CD8-positive, alpha-beta memory T cell (primary cell): ENCODE data around the gene NR3C1. TPM values are rescaled to one million over a fixed set of nuclear protein-coding genes. Genes with fewer than 3 reads are reported as not detected.
"Not testable (repeated sequence)": the region's sequence is repeated elsewhere in the genome, so short reads cannot be mapped to it uniquely, and the experiment has no call there.

ENCODE experiments used
- CTCF ChIA-PET: fragments of 350-600 bp; sonication (Branson Sonifier 250); formaldehyde crosslinking; loops from one replicate; lab custom pipeline; 2021; ENCODE audit warnings: antibody characterized with exemption; lab: Charles Lee
- POLR2A ChIA-PET: fragments of 350-600 bp; sonication (Branson Sonifier 250); formaldehyde crosslinking; loops from one replicate; lab custom pipeline; 2021; ENCODE audit warnings: antibody characterized with exemption; lab: Charles Lee
- DNase-seq, 5 donors: peaks; one replicate each; pipeline versions ENCODE4 v3.0.0 to v3.0.0-alpha.2; 2020 to 2022; ENCODE audit warnings: mixed read lengths in 1 of 5
- H3K27ac ChIP-seq: one replicate; pipeline ENCODE4 v1.7.0; 2013; ENCODE audit warnings: low read depth, mild to moderate bottlenecking, low read length, moderate library complexity
- H3K27me3 ChIP-seq: 2 replicates; pipeline ENCODE4 v1.7.0; 2013; ENCODE audit warnings: low read length, mild to moderate bottlenecking; ENCODE audit not compliant: insufficient read depth, poor library complexity, severe bottlenecking
- H3K36me3 ChIP-seq: 2 replicates; pipeline ENCODE4 v1.7.0; 2013; ENCODE audit warnings: mild to moderate bottlenecking, low read length, moderate library complexity; ENCODE audit not compliant: insufficient read depth
- H3K4me1 ChIP-seq: 2 replicates; pipeline ENCODE4 v1.7.0; 2013; ENCODE audit warnings: mild to moderate bottlenecking, low read length, moderate library complexity; ENCODE audit not compliant: insufficient read depth
- H3K4me3 ChIP-seq: 2 replicates; pipeline ENCODE4 v1.7.0; 2013; ENCODE audit warnings: mild to moderate bottlenecking, low read length
- H3K9me3 ChIP-seq: 2 replicates; pipeline ENCODE4 v1.7.0; 2013; ENCODE audit warnings: mild to moderate bottlenecking, low read length
- H3K27ac Mint-ChIP-seq, 8 donors: one replicate each; pipeline ENCODE4 v1.8.0; 2020 to 2021; ENCODE audit warnings: mixed read lengths in 8 of 8, mild to moderate bottlenecking in 6 of 8, inconsistent platforms in 3 of 8, moderate library complexity in 3 of 8
- H3K27me3 Mint-ChIP-seq, 2 donors: one replicate each; pipeline ENCODE4 v1.8.0; 2020 to 2021; ENCODE audit warnings: mixed read lengths in 2 of 2, mild to moderate bottlenecking in 1 of 2, moderate library complexity in 1 of 2
- H3K36me3 Mint-ChIP-seq, 3 donors: one replicate each; pipeline ENCODE4 v1.8.0; 2020 to 2021; ENCODE audit warnings: mixed read lengths in 3 of 3, inconsistent platforms in 1 of 3, mild to moderate bottlenecking in 1 of 3
- H3K4me1 Mint-ChIP-seq, 3 donors: one replicate each; pipeline ENCODE4 v1.8.0; 2020 to 2021; ENCODE audit warnings: mixed read lengths in 3 of 3, inconsistent platforms in 1 of 3, mild to moderate bottlenecking in 1 of 3
- H3K4me3 Mint-ChIP-seq, 7 donors: one replicate each; pipeline ENCODE4 v1.8.0; 2020 to 2021; ENCODE audit warnings: mixed read lengths in 7 of 7, mild to moderate bottlenecking in 6 of 7, moderate library complexity in 4 of 7, inconsistent platforms in 2 of 7
- H3K9me3 Mint-ChIP-seq, 5 donors: one replicate each; pipeline ENCODE4 v1.8.0; 2020 to 2022; ENCODE audit warnings: mixed read lengths in 5 of 5, mild to moderate bottlenecking in 3 of 5, moderate library complexity in 2 of 5, inconsistent platforms in 1 of 5
- polyA plus RNA-seq: library from polyadenylated mRNA; unstranded; fragments of 300-500 nt; fragmentation: Illumina TruSeq; gene quantifications from one replicate; pipeline ENCODE4 v1.2.3, GENCODE V29; 2021
- total RNA-seq, 2 experiments: library from RNA; stranded (reverse); gene quantifications; one replicate each; pipeline ENCODE4 v1.2.3, GENCODE V29; 2021

Gene NR3C1
- total and polyA plus RNA-seq, 3 experiments from 2014 or later: 65.3 to 85.5 (median 66.5) TPM

- H3K4me3 ChIP-seq, DNase-seq, H3K27me3 Mint-ChIP-seq, POLR2A ChIA-PET, H3K36me3 ChIP-seq, H3K9me3 ChIP-seq, H3K9me3 Mint-ChIP-seq, H3K27ac ChIP-seq, H3K4me3 Mint-ChIP-seq, H3K4me1 ChIP-seq, H3K27me3 ChIP-seq, CTCF ChIA-PET: not testable (repeated sequence)
- peaks cover 2 to 33% (median 7%) of the 10 kb centered on the region in 3 donors for H3K36me3 Mint-ChIP-seq
- H3K4me1 Mint-ChIP-seq: peaks cover 72 to 96% (median 89%) of the 10 kb centered on the region in 3 donors
- H3K27ac Mint-ChIP-seq: peak overlapping the region in 6 of 8 donors; percentile 22 to 76 (median 44)
Observed at GRCh38 chr5:143322931-143323630, 80.4 kb downstream of the NR3C1 start.

- Mint-ChIP-seq H3K4me3 (no peak overlapping the region), H3K4me1 (peaks cover 67 to 93% (median 87%) of the 10 kb centered on the region in 3 donors), H3K36me3 (peaks cover 2 to 33% (median 4%) of the 10 kb centered on the region in 3 donors), H3K27ac (no peak overlapping the region), H3K9me3 (no peaks in the 10 kb centered on the region), H3K27me3 (no peaks in the 10 kb centered on the region)
- ChIA-PET POLR2A (no interaction called here), CTCF (no interaction called here)
- Histone ChIP-seq H3K27me3 (no peaks in the 10 kb centered on the region), H3K36me3 (no peaks in the 10 kb centered on the region), H3K27ac (no peak overlapping the region), H3K4me1 (peaks cover 11% of the 10 kb centered on the region), H3K9me3 (no peaks in the 10 kb centered on the region), H3K4me3 (no peak overlapping the region)
- DNase-seq: no peak
Observed at GRCh38 chr5:143322176-143322575, 81.3 kb downstream of the NR3C1 start.

GRCh38 chr5:143319437-143320227 is 83.9 kb downstream of the NR3C1 start:
- Histone ChIP-seq H3K27ac (no peak overlapping the region), H3K36me3 (peaks cover 5% of the 10 kb centered on the region), H3K4me3 (no peak overlapping the region), H3K9me3 (no peaks in the 10 kb centered on the region), H3K27me3 (no peaks in the 10 kb centered on the region), H3K4me1 (peaks cover 7% of the 10 kb centered on the region)
- no peaks in the 10 kb centered on the region for H3K9me3 Mint-ChIP-seq
- H3K27me3 Mint-ChIP-seq: no peaks in the 10 kb centered on the region
- DNase-seq: no peak
- ChIA-PET POLR2A (no interaction called here), CTCF (no interaction called here)
- H3K4me3 Mint-ChIP-seq: no peak overlapping the region
- peaks cover 57 to 93% (median 79%) of the 10 kb centered on the region in 3 donors for H3K4me1 Mint-ChIP-seq
- peak overlapping the region in 1 of 8 donors; percentile 40 for H3K27ac Mint-ChIP-seq
- peaks cover 0 to 30% (median 0%) of the 10 kb centered on the region in 3 donors for H3K36me3 Mint-ChIP-seq

- peaks cover 7% of the 10 kb centered on the region for H3K4me1 ChIP-seq
- Mint-ChIP-seq H3K4me1 (peaks cover 54 to 91% (median 79%) of the 10 kb centered on the region in 3 donors), H3K27ac (no peak overlapping the region), H3K36me3 (peaks cover under 1 to 29% (median 2%) of the 10 kb centered on the region in 3 donors), H3K27me3 (no peaks in the 10 kb centered on the region), H3K9me3 (no peaks in the 10 kb centered on the region), H3K4me3 (no peak overlapping the region)
- CTCF ChIA-PET: no interaction called here
- no peaks in the 10 kb centered on the region for H3K9me3 ChIP-seq
- H3K27ac ChIP-seq: no peak overlapping the region
- no peak for DNase-seq
- no peak overlapping the region for H3K4me3 ChIP-seq
- H3K36me3 ChIP-seq: peaks cover 8% of the 10 kb centered on the region
- POLR2A ChIA-PET: no interaction called here
- H3K27me3 ChIP-seq: no peaks in the 10 kb centered on the region
Observed at GRCh38 chr5:143318833-143319232, 84.7 kb downstream of the NR3C1 start.

GRCh38 chr5:143318270-143318669 is 85.2 kb downstream of the NR3C1 start:
- Mint-ChIP-seq H3K4me3 (no peak overlapping the region), H3K27me3 (no peaks in the 10 kb centered on the region), H3K36me3 (peaks cover 4 to 34% (median 5%) of the 10 kb centered on the region in 3 donors), H3K9me3 (no peaks in the 10 kb centered on the region), H3K27ac (no peak overlapping the region), H3K4me1 (peaks cover 51 to 91% (median 79%) of the 10 kb centered on the region in 3 donors)
- Histone ChIP-seq H3K9me3 (no peaks in the 10 kb centered on the region), H3K27ac (no peak overlapping the region), H3K27me3 (no peaks in the 10 kb centered on the region), H3K4me3 (no peak overlapping the region), H3K4me1 (peaks cover 7% of the 10 kb centered on the region), H3K36me3 (peaks cover 13% of the 10 kb centered on the region)
- DNase-seq: no peak
- POLR2A ChIA-PET: no interaction called here
- CTCF ChIA-PET: no interaction called here

- Mint-ChIP-seq H3K4me3 (no peak overlapping the region), H3K9me3 (no peaks in the 10 kb centered on the region), H3K4me1 (peaks cover 43 to 87% (median 75%) of the 10 kb centered on the region in 3 donors), H3K36me3 (peaks cover 5 to 37% (median 11%) of the 10 kb centered on the region in 3 donors), H3K27ac (peak overlapping the region in 2 of 8 donors; percentile 21 to 31), H3K27me3 (no peaks in the 10 kb centered on the region)
- H3K4me3 ChIP-seq: no peak overlapping the region
- ChIA-PET CTCF (no interaction called here), POLR2A (interaction anchor here (1.1 kb wide), 1 partner anchor 87 kb away, joined by 4 read pairs; no protein-coding TSS in a partner anchor)
- H3K9me3 ChIP-seq: no peaks in the 10 kb centered on the region
- peaks cover 7% of the 10 kb centered on the region for H3K4me1 ChIP-seq
- H3K27ac ChIP-seq: no peak overlapping the region
- H3K36me3 ChIP-seq: peaks cover 22% of the 10 kb centered on the region
- no peaks in the 10 kb centered on the region for H3K27me3 ChIP-seq
- DNase-seq: no peak
Observed at GRCh38 chr5:143316844-143317631, 86.4 kb downstream of the NR3C1 start.

GRCh38 chr5:143316337-143316736 is 87.1 kb downstream of the NR3C1 start:
- H3K27ac Mint-ChIP-seq: peak overlapping the region in 1 of 8 donors; percentile 21
- DNase-seq: no peak
- H3K4me3 Mint-ChIP-seq: no peak overlapping the region
- H3K36me3 Mint-ChIP-seq: peaks cover 10 to 39% (median 15%) of the 10 kb centered on the region in 3 donors
- Histone ChIP-seq H3K4me3 (no peak overlapping the region), H3K27me3 (no peaks in the 10 kb centered on the region), H3K36me3 (peaks cover 29% of the 10 kb centered on the region), H3K9me3 (no peaks in the 10 kb centered on the region), H3K4me1 (peaks cover 7% of the 10 kb centered on the region), H3K27ac (no peak overlapping the region)
- H3K9me3 Mint-ChIP-seq: peaks cover 0 to 2% (median 0%) of the 10 kb centered on the region in 5 donors
- ChIA-PET CTCF (no interaction called here), POLR2A (interaction anchor here (1.1 kb wide), 1 partner anchor 88 kb away, joined by 4 read pairs; no protein-coding TSS in a partner anchor)
- H3K4me1 Mint-ChIP-seq: peaks cover 40 to 87% (median 73%) of the 10 kb centered on the region in 3 donors
- H3K27me3 Mint-ChIP-seq: no peaks in the 10 kb centered on the region
